GM19452 (cell line): ENCODE measurements around the gene RGS6.

ENCODE experiments used
- ATAC-seq: cut with Tn5 transposase; IDR thresholded peaks from one replicate; pipeline ENCODE4 v1.9.1; 2021; ENCODE audit not compliant: unreplicated experiment

Gene RGS6

GRCh38 chr14:72013721-72014345 is 81.6 kb downstream of the RGS6 start:
- no peak for ATAC-seq

- ATAC-seq, result no peak
Observed at GRCh38 chr14:72014486-72014885, 82.3 kb downstream of the RGS6 start.

GRCh38 chr14:72017290-72017689 is 85.1 kb downstream of the RGS6 start:
- ATAC-seq, result no peak

GRCh38 chr14:72023128-72024042 is 91.2 kb downstream of the RGS6 start:
- ATAC-seq, result no peak

- ATAC-seq, result no peak
Observed at GRCh38 chr14:72024043-72024407, 91.8 kb downstream of the RGS6 start.

GRCh38 chr14:72024504-72024903 is 92.3 kb downstream of the RGS6 start:
- no peak for ATAC-seq

- ATAC-seq, result no peak
Observed at GRCh38 chr14:72026536-72026935, 94.3 kb downstream of the RGS6 start.

DNA sequence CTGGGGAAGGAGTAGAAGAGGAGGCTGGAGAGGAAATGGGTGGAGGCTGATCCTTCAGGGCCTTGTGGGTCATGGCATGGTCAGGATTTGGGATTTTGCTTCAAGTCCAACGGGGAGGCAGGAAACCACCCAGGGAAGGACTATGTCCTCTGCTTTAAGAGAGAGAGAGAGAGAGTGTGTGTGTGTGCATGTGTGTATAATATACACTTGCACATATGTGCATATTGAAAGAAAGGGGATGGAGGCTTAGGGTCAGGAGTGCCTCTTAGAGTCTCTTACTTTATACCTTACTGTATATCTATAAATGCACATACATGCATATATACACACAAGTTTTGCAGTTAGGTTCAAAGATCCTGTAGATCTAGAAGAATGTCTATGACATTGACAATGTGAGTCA is 94.8 kb downstream of the RGS6 start:
- no peak for ATAC-seq

DNA sequence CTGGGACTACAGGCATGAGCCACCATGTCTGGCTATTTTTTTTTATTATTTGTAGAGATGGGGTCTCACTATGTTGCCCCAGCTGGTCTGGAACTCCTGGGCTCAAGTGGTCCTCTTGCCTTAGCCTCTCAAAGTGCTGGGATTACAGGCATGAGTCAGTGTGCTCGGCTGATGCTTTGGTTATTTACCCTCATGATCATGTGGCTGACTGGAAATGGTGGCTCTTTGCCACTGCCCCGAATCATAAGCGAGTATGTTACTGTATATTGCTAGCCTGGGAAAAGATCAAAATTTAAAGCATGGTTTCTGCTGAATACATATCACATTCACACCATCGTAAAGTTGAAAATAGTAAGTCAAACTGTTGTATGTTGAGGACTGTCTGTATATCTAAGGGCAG is 101.1 kb downstream of the RGS6 start:
- ATAC-seq, result no peak

GRCh38 chr14:72040528-72040927 is 108.3 kb downstream of the RGS6 start:
- ATAC-seq, result no peak

DNA sequence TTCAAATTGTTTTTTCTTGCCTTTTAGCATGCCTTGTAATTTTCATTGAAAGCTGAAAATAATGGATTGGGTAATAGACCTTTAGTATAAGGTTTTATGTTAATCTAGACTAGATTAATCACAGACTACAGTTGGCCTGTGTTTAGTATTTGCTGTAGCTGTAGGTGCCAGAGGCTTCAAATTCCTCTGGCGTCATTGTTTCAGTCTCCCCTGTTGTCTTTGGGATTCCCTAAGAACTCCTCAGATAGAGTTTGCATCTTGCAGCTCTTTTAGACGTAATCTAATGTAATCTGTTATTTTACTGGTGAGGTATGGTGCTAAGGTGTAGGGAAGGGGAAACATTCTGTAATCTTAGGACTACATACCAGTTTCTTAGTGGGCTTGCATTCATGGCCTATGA is 113.0 kb downstream of the RGS6 start:
- no peak for ATAC-seq

GRCh38 chr14:72045885-72046284 is 113.7 kb downstream of the RGS6 start:
- no peak for ATAC-seq

GRCh38 chr14:72049462-72049861 is 117.2 kb downstream of the RGS6 start:
- no peak for ATAC-seq

DNA sequence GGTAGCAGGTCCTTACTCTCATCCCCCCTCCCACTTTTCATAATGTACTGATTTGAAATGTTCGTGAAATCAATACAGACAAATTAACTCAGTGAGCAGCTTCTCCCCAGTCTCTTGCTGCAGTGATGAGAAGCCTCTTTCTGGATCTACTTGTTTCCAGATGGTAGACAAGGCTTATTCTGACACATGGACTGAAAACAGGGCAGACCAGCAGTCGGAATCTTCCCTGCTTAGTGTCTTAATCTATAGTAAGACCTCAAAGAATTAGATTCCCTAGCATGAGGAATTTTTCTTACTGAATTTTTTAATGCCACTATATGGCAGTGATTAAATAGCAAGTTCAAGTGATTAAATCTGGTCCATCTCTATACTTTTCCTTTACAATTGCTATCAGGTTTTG is 120.1 kb downstream of the RGS6 start:
- no peak for ATAC-seq

- ATAC-seq, result no peak
Observed at GRCh38 chr14:72053651-72054050, 121.4 kb downstream of the RGS6 start.

GRCh38 chr14:72054911-72055310 is 122.7 kb downstream of the RGS6 start:
- ATAC-seq, result no peak

- no peak for ATAC-seq
Observed at GRCh38 chr14:72057701-72058285, 125.6 kb downstream of the RGS6 start.

DNA sequence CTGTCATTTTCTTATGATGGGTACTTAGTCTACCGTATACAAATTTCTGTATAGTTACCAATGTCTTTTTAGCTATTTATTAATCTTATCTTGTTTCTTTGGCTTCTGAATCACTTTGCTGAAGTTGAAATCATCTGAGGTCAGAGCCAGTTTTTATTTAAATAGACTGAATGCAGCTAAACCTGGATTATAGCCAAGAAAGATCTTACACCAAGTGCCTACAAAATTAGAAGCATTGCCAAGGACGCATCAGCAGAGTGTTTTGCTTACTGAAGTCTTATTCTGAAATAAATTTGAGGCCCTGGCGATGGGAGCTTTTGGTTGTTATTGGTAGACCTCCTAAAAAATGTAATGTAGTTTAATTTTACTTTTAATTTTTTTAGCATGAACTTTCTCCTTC is 128.2 kb downstream of the RGS6 start:
- ATAC-seq, result no peak

- no peak for ATAC-seq
Observed at GRCh38 chr14:72060917-72061316, 128.7 kb downstream of the RGS6 start.

DNA sequence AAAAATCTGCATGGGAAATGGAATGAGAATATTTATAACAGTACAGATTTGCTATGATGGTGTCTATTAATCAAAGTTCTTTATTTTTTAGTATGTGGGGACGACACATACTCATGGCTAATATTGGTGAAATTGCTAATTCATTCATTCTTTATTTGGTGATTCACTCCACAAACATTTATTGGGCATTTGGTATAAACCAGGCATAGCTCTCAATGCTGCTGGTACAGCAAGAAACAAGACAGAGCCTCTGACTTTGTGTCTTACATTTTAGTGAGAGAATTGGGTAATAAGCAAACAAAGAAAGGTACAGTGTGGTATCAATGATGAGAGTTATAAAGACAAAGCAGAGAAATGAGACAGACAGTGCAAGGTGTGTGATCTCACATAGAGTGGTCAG is 129.5 kb downstream of the RGS6 start:
- no peak for ATAC-seq

DNA sequence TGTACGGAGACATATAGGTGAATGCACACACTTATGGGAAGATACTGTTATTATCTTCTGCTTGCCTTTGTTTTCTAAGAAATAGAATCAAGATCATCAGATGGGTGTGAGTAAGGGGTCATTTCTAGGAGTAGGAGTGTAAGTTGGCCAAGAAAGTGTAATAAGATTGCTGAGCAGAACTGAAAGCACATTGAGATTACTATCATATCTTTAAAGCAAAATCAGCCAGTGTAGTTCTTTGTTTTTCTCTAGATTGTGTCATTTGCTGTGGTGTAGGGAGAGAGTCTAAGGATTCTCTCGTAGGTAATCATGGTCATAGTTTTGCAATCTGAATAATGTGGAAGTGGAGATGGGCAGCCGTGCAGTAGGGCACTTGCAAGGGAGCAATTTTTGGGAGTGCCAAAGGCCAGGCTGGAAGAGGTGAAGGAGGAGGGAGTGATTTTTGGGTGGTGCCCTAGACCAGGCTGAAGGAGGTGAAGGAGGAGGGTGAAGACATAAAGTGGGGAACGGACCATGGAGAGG is 131.6 kb downstream of the RGS6 start:
- ATAC-seq, result no peak

- ATAC-seq, result no peak
Observed at GRCh38 chr14:72064501-72064900, 132.3 kb downstream of the RGS6 start.
